Hepatocyte (in vitro differentiated cells): ENCODE results near the gene CHN1. TPM values are rescaled to one million over a fixed set of nuclear protein-coding genes. Genes with fewer than 3 reads are reported as not detected.

Experiments
- DNase-seq: peaks from one replicate; pipeline ENCODE4 v3.0.0-alpha.2; 2016; ENCODE audit warnings: low spot score
- H2AFZ ChIP-seq: fragments of 200-600 bp; sonication (generic); 2 replicates; pipeline ENCODE4 v1.6.0; 2016; ENCODE audit warnings: antibody characterized with exemption, mild to moderate bottlenecking
- H3K27ac ChIP-seq: fragments of 200-600 bp; sonication (generic); 2 replicates; pipeline ENCODE4 v1.5.1; 2016; ENCODE audit warnings: mild to moderate bottlenecking
- H3K27me3 ChIP-seq: fragments of 200-600 bp; sonication (generic); 2 replicates; pipeline ENCODE4 v1.6.1; 2016
- H3K36me3 ChIP-seq: fragments of 200-600 bp; sonication (generic); replicated peaks from 2 replicates; pipeline ENCODE4 v1.5.1; 2016; ENCODE audit warnings: low read depth; ENCODE audit not compliant: insufficient read depth
- H3K4me1 ChIP-seq: fragments of 200-600 bp; sonication (generic); 2 replicates; pipeline ENCODE4 v1.5.1; 2016; ENCODE audit warnings: mild to moderate bottlenecking, moderate library complexity; ENCODE audit not compliant: insufficient read depth
- H3K4me2 ChIP-seq: fragments of 200-600 bp; sonication (generic); 2 replicates; pipeline ENCODE4 v1.6.0; 2016
- H3K4me3 ChIP-seq: fragments of 200-600 bp; sonication (generic); 2 replicates; pipeline ENCODE4 v1.5.1; 2016; ENCODE audit warnings: mild to moderate bottlenecking
- H3K79me2 ChIP-seq: fragments of 200-600 bp; sonication (generic); 2 replicates; pipeline ENCODE4 v1.6.0; 2017; ENCODE audit warnings: mild to moderate bottlenecking
- H3K9me2 ChIP-seq: fragments of 200-600 bp; sonication (generic); replicated peaks from 2 replicates; pipeline ENCODE4 v1.6.0; 2017; ENCODE audit warnings: mild to moderate bottlenecking; ENCODE audit not compliant: insufficient read depth
- H3K9me3 ChIP-seq: fragments of 200-600 bp; sonication (generic); 2 replicates; pipeline ENCODE4 v1.5.1; 2016; ENCODE audit warnings: low read depth, mild to moderate bottlenecking
- H4K20me1 ChIP-seq: fragments of 200-600 bp; sonication (generic); 2 replicates; pipeline ENCODE4 v1.6.0; 2016; ENCODE audit warnings: mild to moderate bottlenecking; ENCODE audit not compliant: insufficient read depth, poor library complexity, severe bottlenecking
- EZH2 ChIP-seq: fragments of 200-600 bp; sonication (generic); IDR thresholded peaks from 2 replicates; pipeline ENCODE4 v1.6.1; 2016; ENCODE audit warnings: antibody characterized with exemption, mild to moderate bottlenecking, borderline replicate concordance
- EZH2phosphoT487 ChIP-seq: fragments of 200-600 bp; sonication (generic); IDR thresholded peaks from one replicate; pipeline ENCODE4 v1.6.1; 2018; ENCODE audit warnings: antibody characterized with exemption, mild to moderate bottlenecking, low read depth, moderate library complexity; ENCODE audit not compliant: unreplicated experiment, severe bottlenecking
- WGBS: methylation state at CpG from one replicate; pipeline ENCODE4 v1.1.6; 2016; ENCODE audit warnings: low lambda C conversion rate; ENCODE audit errors: missing lambda C conversion rate; 5-methylcytosine and 5-hydroxymethylcytosine counted together
- polyA plus RNA-seq: library from polyadenylated mRNA; unstranded; fragments of >200 nt; fragmentation: Nextera tagmentation; extraction: Ambion mirVana; gene quantifications from 2 replicates; pipeline ENCODE4 v1.2.1, GENCODE V29; 2016
- total RNA-seq: library from RNA; depleted of rRNA; stranded (reverse); fragments of >200 nt; gene quantifications from 2 replicates; pipeline ENCODE4 v1.2.3, GENCODE V29; 2014
- TF ChIP-seq, protein P1 (sequence below): fragments of 200-600 bp; sonication (generic); IDR thresholded peaks from 2 replicates; pipeline ENCODE4 v1.5.1; 2016; ENCODE audit warnings: antibody characterized with exemption, mild to moderate bottlenecking; ENCODE audit not compliant: poor library complexity

The CHN1 gene
- total and polyA plus RNA-seq, 2 experiments from 2014 or later: 19.2 to 23.0 TPM

DNA sequence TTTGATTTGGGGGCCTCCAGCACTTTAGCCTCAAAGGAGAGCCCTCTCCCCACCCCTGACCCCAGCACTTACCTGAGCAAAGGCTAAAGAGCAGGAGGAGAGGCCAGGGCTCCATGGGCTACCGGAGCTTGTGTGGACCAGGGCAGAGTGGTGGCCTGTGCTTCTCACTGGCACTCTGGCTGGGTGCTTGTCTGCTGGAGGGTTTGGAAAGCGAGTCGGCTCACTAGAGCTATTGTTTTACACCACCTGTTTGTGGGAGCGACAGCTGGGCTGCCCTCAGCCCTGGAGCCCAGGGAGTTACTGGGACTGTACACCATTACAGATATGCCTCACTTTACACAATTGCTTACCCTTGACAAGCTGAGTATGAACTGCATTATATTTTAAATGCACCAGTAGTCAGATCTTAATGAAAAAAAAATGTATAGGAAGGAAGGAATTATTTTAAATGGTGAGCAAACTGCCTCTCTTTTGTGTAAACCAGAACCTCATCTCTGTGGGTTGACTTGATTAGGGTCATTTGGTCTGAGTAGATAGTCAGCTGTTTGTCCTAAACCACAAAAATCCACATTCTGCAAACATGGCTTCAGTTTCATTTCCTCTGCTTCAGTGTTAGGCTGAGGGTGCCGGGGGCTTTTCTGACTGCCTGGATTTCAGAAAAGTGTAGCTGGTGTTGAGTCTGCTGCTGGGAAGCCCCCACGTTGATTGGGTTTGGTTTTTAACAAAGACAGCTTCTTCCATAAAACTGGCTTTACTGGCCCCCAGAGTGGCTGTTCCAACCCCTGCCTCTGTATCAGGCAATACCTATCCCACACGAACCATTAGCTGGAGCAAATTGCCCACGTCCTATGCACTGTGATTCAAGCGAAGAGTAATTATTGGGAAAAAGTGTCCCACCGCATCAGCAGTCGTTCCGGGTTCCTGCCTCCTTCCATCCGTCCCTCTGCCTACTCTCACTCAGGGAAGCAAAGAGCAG lies 240.6 kb downstream of the CHN1 start, which contains the start of gene CHRNA1:
Gene CHRNA1 (minus strand): TSS at position 193 of the 976 bp plus-strand sequence. CDS start 78 bp downstream, at position 115.
- Histone ChIP-seq H3K36me3 (no peaks in the 10 kb centered on the region), H3K4me2 (no peak within 1 kb of the TSS), H3K79me2 (no peaks in the 10 kb centered on the region), H2AFZ (no peak within 1 kb of the TSS), H3K27me3 (no peaks in the 10 kb centered on the region), H3K4me3 (no peak within 1 kb of the TSS), H3K4me1 (peaks cover 15% of the 10 kb centered on the region), H3K27ac (no peak within 1 kb of the TSS), H3K9me3 (no peaks in the 10 kb centered on the region), H4K20me1 (no peaks in the 10 kb centered on the region), H3K9me2 (no peaks in the 10 kb centered on the region)
- DNase-seq: no peak
- 80% methylated on average over 13 of the region's 13 CpGs for WGBS
- TF ChIP-seq, protein P1, sequence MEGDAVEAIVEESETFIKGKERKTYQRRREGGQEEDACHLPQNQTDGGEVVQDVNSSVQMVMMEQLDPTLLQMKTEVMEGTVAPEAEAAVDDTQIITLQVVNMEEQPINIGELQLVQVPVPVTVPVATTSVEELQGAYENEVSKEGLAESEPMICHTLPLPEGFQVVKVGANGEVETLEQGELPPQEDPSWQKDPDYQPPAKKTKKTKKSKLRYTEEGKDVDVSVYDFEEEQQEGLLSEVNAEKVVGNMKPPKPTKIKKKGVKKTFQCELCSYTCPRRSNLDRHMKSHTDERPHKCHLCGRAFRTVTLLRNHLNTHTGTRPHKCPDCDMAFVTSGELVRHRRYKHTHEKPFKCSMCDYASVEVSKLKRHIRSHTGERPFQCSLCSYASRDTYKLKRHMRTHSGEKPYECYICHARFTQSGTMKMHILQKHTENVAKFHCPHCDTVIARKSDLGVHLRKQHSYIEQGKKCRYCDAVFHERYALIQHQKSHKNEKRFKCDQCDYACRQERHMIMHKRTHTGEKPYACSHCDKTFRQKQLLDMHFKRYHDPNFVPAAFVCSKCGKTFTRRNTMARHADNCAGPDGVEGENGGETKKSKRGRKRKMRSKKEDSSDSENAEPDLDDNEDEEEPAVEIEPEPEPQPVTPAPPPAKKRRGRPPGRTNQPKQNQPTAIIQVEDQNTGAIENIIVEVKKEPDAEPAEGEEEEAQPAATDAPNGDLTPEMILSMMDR: no peak
- no peak for TF ChIP-seq EZH2phosphoT487
- no peak for TF ChIP-seq EZH2

DNA sequence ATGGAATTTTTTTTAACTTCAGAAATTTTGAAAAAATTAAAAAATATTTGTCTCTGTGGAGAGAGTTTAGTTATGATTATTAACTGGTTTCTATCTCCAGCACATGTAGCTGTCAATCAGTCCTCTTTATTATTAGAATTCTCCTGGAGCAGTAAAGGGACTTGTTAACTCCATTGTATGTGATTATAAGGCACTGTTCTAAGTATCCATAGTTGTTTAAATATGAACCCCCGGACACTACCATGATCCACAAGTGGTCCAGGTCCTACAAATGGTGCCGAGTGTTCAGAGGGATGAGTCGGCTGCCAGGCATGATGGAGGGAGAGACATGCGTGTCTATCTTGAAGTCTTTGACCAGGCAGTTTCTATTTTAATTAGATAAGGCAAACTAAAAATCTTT lies 241.4 kb downstream of the CHN1 start:
- no peaks in the 10 kb centered on the region for H3K79me2 ChIP-seq
- H3K9me2 ChIP-seq: no peaks in the 10 kb centered on the region
- H3K4me2 ChIP-seq: no peak overlapping the region
- H3K9me3 ChIP-seq: no peaks in the 10 kb centered on the region
- H3K4me1 ChIP-seq: peaks cover 15% of the 10 kb centered on the region
- no peaks in the 10 kb centered on the region for H4K20me1 ChIP-seq
- no peak for DNase-seq
- H3K27ac ChIP-seq: no peak overlapping the region
- TF ChIP-seq, protein P1: no peak
- TF ChIP-seq EZH2 (no peak), EZH2phosphoT487 (no peak)
- WGBS: 92% methylated on average over 4 of the region's 4 CpGs
- H2AFZ ChIP-seq: no peak overlapping the region
- H3K36me3 ChIP-seq: no peaks in the 10 kb centered on the region
- H3K27me3 ChIP-seq: no peaks in the 10 kb centered on the region
- H3K4me3 ChIP-seq: no peak overlapping the region

DNA sequence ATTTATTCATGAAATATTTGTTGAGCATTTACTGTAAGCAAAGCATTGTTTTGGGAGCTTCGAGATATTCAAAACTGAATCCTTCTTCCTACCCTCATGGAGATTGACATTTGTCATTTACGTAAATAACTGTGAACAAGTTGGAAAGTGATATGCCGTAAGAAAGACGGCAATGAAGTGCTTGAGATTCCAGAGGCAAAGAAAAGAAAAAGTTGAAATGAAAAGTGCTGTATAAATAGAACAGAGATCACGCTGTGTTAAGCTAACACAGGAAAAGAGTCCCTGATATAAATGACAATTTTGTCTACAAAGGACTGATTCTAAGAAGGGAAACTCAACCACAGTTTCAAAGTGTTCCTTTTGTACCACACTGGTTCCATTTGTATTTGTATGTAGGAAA lies 242.7 kb downstream of the CHN1 start:
- no peaks in the 10 kb centered on the region for H3K9me3 ChIP-seq
- H2AFZ ChIP-seq: peak overlapping the region; percentile 19
- H3K4me3 ChIP-seq: no peak overlapping the region
- DNase-seq: no peak
- TF ChIP-seq, protein P1: no peak
- TF ChIP-seq EZH2phosphoT487 (no peak), EZH2 (no peak)
- peaks cover 15% of the 10 kb centered on the region for H3K4me1 ChIP-seq
- H3K36me3 ChIP-seq: no peaks in the 10 kb centered on the region
- no peak overlapping the region for H3K27ac ChIP-seq
- no peaks in the 10 kb centered on the region for H3K27me3 ChIP-seq
- H3K79me2 ChIP-seq: no peaks in the 10 kb centered on the region
- 79% methylated on average over 5 of the region's 5 CpGs for WGBS
- H3K4me2 ChIP-seq: no peak overlapping the region
- H3K9me2 ChIP-seq: no peaks in the 10 kb centered on the region
- H4K20me1 ChIP-seq: no peaks in the 10 kb centered on the region
